HG03571 (cell line): ENCODE results near the gene ZBTB20.

Source experiments
- ATAC-seq: cut with Tn5 transposase; IDR thresholded peaks from one replicate; pipeline ENCODE4 v1.9.1; 2021; ENCODE audit not compliant: unreplicated experiment

Gene ZBTB20

DNA sequence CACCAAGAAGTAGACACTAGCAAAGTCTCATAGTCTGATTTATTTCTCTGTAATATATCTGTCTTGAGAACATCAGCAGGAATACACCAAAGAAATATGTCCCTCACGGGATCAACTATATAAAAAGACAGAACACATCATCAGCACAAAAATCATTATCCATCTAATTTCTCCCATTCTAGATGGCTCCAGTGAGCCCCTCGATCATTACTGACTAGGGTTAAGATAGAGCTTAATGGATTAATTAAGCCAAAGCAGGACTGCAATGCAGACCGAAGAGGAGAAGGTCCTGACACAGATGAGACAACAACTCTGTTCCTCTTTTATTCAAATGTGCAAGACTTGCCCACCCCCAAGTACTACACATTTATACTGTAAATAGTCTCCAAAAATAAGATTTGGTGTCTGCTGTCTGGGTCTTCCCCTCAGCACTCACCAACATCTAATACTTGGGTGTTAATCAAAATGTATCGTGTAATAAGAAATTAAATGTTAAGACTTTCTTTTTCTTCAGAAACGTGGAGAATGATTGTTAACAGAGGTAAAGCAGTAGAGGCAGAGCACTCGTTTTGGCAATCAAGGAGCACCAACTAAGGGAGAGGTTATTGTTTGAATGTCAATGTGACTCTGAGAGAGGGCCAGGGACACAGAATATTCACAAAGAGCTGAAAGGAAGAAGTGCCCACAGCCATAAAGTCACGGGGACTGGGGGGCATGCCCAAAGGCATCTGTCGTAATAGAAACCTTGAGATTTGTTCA lies 719.6 kb downstream of the ZBTB20 start:
- no peak for ATAC-seq

DNA sequence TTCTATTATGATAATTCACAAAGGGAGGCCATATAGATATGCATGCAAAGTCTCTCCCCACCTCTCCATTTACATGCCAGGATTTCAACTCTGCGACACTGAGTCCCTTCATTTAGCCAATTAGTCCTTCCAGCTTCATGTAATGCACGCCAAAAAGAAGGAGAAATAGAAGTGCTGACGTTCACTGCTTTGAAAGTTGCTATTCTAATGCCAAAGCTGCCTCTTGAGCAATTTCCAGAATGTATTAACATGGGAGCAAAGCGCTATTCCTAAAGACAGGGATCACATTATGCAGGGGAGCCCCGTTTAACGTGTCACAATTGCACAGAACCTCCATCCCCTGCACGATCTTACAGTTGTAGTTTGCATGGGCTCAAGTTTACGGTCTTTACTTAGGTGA lies 722.8 kb downstream of the ZBTB20 start:
- ATAC-seq = no peak

DNA sequence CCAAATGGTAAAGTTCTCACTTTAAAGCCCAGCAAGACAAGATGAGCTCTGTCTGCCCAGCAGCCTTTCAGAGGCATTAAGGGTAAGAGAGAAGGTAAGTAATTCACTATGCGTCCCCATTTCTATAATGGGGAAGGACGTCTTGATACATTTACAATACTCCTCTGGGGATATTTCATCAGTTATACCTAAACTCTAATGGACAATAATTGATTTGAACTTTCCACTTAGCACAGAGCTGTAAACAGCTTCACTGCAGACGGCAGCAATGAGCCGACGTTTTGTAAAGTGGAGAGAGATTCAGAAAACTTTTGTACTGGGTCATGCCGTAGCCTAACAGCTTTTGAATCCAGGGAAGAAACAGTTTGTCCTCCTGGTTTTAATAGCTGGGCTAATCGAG lies 725.9 kb downstream of the ZBTB20 start:
- no peak for ATAC-seq

DNA sequence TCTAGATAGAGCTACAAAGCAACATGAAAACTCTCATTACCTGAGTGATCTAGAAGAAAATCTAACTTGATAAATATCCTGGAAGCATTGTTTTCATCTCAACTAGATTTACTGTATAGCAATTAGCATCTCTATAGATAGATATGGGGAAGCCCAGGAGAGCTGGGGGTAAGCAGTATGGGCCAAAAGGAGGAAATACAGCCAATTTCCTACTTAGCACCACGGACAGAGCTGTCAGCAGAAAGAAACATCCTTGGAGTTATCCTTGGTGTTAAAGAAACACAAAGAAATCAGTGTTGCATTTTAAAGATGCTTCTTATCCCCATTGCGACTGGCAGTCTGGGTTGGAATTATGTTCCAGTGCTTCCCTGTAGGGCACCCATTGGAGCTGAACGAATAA lies 727.0 kb downstream of the ZBTB20 start:
- ATAC-seq = no peak

DNA sequence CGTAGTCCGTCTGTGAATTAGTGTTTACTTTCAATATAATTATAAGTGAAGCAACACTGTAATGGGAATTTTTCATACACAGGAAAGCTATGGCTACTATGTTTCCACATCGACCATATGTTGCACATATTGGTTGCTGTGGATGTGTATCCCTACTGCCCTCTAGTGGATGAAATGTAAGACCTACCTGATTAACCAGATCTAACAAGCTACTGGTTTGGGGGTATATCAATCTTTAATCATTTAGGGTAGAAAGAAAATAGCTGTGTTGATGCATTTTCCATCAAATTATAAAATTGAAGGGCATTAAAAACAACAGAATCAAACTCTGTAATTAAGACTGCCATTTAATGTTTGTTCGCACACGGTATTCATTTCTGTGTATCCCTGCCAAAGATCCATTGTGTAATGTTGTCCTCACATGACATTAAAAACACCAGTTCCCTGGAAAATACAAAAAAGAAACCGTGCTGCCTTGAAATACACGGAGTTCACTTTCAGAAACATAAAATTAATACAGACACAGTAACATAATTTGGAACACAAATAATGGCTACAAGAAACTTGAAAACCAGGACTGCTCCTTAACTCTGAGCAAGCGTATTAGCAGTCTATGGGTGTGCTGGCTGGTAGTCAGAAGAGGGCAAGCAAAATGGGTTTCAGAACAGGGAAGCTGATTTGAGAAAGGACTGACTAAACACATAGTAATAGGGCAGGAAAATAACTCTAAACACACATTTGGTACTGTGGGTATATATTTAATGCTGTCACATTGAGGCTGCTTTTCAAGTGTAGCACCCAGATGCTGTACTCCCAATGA lies 728.2 kb downstream of the ZBTB20 start:
- peak; percentile 55 for ATAC-seq

DNA sequence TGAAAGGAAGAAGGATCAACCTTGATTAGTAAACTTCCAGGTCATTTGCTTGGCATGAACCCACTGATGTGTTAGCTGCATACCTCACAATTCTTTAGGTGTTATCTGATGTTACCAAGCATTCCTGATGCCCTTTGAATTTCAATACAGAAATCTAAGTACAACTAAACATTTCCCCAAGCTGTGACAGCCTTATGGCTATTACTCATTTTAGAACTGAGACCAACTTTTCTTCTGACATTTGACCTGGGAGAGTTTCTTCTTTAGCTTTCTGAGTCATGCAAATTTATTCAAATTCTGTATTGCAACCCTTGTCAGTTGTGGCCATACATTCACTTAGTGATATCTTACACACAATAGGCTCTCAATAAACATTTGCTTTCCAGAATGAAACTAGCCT lies 729.0 kb downstream of the ZBTB20 start:
- peak; percentile 74 for ATAC-seq

DNA sequence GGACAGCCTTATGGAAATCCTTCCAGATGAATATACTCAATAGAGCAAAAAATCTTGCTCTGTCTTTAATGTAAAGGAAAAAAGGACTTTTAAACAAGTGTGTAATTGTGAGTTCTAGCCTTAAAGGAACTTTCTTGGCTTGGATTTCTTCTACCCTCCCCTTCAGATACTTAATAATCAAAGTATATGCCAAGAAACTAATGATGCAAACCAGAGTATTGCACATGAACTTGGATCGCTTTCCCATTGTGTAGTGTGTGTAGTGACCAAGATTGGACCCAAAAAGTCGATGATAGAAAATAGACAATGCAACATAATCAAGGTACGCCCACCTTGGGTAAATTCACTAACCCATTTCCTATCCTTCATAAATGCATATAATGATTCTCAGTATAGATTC lies 729.4 kb downstream of the ZBTB20 start:
- ATAC-seq = peak; percentile 11

DNA sequence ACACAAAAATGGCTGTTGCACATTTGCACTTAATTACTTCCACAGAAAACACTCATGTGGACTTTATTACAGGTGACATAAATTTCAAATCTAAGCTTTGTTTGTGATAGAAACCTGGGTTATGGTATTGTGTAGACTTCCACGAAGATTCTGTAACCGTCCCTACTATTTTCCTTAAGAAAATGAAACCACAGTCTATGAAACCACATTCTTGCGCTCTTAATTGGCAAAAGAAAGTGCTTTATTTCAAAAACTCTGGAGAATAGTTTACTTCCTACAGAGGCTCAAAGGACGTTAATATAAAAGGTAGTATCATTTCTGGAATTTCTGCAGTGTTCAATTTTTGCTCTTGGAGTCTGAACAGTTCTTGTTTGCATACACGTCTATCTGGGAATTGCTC lies 729.8 kb downstream of the ZBTB20 start:
- ATAC-seq = no peak

DNA sequence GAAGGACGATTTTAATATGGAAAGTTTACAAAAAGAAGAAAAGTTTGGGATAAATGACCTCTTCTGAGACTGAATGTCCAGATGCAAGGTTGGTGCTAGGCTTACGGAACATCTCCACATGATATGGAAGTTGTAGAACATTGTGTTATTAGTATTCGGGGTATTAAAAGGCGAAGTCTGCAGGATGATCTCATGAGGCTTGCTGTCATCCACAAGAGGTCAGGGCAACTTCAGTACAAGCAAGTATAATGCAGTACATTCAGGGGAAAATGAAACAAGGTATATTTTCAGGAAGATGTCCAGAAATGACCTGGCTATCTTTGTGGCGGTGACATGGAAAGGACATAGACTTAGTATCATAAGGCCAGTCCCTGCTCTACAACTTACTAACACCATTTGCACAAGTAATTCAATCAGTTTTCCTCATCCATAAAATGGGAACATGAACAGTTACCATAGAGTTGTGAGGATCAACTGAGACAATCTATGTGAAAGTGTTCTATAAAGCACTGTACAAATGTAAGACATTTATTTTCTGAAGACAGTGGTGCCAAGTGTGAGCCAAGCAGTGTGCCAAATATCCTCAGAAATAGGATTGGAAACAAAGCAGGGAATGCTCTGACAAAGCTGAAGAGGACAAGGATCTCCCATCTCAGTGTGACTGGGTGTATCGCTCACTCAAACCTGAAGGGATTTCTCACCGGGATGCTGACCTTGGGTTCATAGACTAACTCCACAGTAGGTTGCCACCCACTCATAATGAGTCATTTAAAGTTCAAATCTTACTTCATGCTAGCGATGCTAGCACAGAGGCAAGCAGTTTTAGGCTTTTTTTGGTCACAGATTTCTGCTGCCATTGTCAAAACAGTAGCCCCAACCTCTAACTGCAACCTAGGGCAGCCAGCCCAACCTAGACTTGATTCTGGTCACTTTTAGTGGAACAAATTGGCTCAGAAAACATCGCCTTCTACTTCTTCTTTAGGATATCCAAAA lies 735.0 kb downstream of the ZBTB20 start:
- ATAC-seq = no peak

DNA sequence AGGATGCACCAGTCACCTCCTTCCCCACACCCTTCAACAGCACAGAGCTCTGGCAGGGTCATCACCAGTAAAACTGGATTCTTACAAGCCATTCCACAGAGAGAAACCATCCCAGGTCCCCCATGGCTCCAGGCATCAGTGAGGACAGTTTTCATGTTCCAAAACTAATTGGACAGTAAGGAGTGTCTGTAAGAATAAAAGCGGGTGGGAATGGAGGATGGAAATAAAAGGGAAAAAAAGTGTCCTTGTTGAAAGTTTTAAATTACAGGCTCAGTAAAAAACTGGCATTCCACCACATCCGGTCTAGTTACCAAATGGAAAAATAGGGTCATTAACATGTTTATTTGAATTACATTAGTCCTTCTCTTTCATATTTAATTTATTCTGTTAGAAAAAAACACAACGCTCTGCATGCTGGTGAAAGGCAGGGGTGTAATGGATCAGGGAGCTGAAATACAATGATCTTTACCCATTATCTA lies 735.9 kb downstream of the ZBTB20 start:
- no peak for ATAC-seq

DNA sequence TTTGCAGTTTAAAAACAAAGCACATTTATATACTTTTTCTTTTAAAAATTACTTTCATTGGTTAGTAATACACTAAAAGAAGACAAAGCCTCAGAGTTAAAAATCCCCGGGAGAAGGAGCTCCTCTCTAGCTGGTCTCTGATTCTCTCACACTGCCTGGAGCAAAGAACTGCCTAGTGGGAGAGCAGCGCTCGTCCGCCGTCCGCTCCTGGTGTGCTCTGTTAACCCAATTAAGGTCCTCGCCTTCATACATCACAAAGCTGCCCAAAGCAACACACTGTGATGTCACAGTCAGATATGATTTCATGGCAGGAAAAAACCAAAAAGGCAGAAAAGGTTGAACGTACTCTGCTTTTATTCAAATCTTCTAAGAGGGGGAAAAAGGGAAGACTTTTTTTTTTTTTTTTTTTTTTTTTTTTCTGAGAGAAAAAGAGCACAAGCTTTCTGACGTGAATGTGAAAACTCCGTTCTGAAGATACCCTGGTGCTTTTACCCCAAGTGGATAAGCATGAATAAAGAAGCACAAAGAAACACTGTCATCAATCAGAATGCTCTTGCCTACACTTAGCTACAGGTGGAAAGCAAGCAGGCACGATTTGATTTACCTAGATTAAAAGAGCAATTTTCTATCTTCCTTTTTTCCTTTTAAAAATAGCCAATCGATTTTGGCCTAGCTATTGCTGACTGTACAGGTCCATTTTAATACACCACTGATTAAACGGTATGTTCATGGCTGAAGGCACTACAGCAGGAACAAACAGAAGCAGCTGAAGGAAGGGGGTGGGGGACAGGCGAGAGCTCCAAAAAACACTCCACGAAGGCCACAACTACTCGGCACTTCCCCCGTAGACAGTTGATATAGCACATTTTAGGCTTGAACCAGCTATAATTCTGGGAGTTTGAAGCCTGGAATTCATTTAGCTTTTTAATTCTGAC lies 738.1 kb downstream of the ZBTB20 start:
- no peak for ATAC-seq

DNA sequence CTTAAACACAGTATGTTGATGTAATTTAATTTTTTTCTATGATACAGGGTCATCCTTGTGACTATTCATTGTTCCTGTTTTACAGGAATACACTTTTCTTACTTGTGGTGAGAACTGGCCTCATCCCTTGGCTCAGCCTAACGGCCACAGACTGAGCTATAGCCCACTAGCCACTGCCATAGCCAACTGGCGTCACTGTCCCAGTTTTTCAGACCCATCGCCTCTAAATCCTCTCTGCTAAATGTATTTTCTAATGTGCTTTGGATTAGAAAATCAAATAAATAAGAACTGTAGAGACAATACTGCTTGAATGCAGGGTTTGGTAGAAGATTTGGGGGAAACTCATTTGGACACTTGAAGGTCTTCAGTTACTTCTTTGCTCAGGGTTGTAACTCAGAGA lies 740.2 kb downstream of the ZBTB20 start:
- no peak for ATAC-seq

DNA sequence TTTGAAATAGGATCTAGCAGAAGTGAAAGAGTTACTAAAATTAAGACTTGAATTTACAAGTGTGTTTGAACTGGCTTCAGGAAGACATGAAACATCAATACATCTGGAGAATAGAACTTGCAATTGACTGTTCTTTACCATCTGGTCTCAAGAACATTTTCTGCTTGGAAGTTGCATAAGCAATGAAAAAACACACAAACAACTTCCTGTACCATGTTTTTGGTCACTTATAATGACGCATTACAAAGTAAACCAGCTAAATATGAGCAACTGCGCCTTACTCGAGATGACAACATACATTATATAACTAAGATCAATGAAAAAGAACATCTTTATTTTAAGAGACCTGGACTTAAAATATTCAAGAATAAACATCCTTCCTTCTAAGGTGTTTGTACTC lies 740.8 kb downstream of the ZBTB20 start:
- ATAC-seq = no peak

DNA sequence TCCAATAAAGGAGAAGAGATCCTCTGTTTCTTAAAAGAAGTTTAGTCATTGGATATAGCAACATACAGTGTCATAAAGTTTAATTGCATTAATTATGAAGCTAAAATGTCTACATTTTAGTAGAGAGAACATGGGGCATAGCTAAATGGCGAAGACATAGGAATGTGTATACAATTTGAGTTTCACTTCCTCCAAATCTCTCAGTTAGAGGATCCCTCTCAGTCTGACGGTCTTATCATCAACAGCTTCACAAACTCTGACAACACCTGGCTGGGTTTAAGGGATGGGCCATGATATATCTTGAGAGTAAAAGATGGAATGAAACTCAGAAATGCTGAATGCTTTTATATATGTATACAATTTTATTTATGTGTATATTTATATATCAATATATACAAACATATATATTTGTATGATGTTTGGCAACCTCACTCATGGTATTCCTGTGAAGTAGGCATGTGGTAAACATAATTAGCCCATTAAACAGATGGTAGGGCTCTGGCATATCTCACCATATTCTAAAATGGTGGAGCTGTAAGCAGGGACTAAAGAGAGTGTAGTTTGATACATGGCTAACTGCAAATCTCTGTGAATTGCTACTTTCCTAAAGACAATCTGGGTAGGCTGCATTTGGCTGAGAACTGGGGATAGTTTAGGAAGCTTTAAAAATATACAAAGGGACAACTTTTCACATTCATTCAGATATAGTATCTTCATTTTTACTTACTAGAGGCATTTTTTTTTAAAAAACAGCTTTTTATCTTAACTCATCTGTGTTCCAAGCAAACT lies 741.7 kb downstream of the ZBTB20 start:
- peak; percentile 57 for ATAC-seq

DNA sequence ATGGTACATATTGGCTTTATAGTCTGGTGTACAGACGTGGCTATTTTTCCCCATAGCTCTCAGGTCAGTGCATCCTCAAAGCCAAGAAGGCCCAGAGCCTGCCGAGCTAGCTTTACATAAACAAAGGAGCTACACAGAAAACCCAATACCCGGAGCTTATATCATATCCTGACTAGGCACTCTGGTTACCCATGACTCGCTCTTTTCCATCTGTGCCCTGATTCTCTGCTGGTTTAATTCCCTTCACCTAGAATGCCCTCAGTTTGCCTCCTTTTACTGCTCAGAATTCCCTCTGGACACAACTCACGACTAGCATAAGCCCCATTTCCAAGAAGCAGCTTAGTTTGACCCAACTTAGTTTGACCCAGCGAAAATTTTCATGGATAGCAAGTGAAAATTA lies 742.5 kb downstream of the ZBTB20 start:
- ATAC-seq = no peak

DNA sequence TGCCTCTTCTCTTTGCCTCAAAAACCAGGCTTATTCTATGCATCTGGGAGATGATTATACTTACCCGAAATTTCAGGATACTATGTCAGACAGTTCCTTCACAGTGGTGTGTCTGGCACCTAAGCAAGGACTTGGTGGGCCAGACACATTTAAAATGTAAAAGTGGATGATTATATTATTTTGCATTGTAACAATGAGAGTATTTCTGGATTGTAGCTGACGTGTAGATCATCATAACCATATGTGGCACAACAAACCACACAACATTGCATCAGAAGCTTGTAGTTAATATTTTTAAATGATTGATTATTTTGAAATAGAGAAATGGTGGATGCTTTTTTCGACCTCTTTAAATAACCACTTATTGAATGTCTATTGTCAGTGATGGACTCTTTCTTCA lies 744.2 kb downstream of the ZBTB20 start:
- ATAC-seq = no peak

DNA sequence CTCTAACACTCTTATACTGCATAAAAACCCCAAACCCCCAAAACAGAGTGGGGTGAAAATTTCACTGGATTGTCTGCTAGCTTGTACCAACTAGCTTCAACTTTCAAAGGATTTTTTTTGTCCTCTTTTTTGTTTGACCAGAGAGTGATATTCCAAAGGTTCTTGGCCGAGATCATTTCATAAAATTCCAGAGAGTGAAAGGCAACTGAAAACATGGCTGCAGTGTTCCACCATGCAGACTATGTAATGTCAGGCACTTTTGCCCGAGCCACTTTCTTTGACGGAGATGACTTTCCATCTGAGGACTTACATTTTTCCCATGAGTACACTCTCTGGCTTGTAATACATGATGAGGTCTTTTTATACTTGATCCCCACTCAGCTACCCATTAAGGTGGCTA lies 745.7 kb downstream of the ZBTB20 start:
- no peak for ATAC-seq

DNA sequence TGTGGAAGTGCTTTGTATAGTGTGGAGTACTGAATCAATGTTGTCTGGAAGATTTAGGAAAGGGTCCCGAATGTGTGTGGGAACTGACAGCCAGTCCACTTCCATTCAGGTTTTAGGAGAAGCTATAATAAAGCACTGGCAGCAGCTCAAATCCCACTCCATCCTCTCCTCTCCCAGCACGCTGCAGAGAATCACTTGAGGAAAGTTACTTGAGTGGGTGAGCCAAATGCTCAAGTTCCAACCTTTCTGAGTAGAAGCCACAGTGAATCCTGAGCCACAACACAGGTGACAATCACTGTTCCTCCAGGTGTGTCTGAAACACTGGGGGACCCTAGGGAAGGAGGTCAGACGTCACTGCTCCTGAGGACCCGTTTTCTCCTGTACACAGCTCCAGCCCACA lies 746.7 kb downstream of the ZBTB20 start:
- ATAC-seq = no peak

DNA sequence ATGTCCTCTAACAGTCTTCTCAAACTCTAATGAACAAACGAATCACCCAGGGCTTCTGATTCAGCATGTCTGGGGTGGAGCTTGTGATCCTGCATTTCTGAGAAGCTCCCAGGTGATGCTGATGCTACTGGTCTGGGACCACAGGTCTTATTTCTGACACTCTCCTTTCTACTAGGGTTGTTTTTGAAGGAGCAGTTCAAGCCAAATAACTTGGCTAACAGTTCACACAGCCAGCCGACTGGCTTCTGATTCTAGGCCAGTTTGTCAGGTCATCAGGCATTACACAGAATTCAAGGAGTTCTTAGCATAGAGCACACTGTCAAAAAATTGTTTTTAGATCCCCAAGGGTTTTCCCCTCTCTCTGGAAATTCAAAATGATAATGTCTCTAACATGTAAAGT lies 752.5 kb downstream of the ZBTB20 start:
- no peak for ATAC-seq
